Subcutaneous abdominal adipose tissue (tissue), 5 donors: ENCODE measurements around the gene NOL9.
A peak's percentile ranks its signal among the peaks of the same experiment; 100 is the strongest.

Source experiments
- H3K27ac ChIP-seq: one replicate; pipeline ENCODE4 v1.7.0; 2013; ENCODE audit warnings: low read depth, mild to moderate bottlenecking, inconsistent platforms, low read length, moderate library complexity
- H3K27me3 ChIP-seq, 5 donors: one replicate each; pipeline ENCODE4 v1.7.0; 2013; ENCODE audit warnings: low read length in 5 of 5, inconsistent platforms in 1 of 5; ENCODE audit not compliant: control insufficient read depth in 5 of 5, insufficient read depth in 4 of 5
- H3K36me3 ChIP-seq, 5 donors: one replicate each; pipeline ENCODE4 v1.7.0; 2013; ENCODE audit warnings: low read length in 5 of 5; ENCODE audit not compliant: control insufficient read depth in 5 of 5, insufficient read depth in 5 of 5
- H3K4me1 ChIP-seq, 5 donors: one replicate each; pipeline ENCODE4 v1.7.0; 2013; ENCODE audit warnings: low read length in 5 of 5, mild to moderate bottlenecking in 3 of 5, moderate library complexity in 1 of 5; ENCODE audit not compliant: control insufficient read depth in 5 of 5, insufficient read depth in 5 of 5
- H3K4me3 ChIP-seq, 5 donors: one replicate each; pipeline ENCODE4 v1.7.0; 2013; ENCODE audit warnings: low read length in 5 of 5, low read depth in 1 of 5
- H3K9ac ChIP-seq, 5 donors: one replicate each; pipeline ENCODE4 v1.7.0; 2013; ENCODE audit warnings: low read length in 5 of 5, mild to moderate bottlenecking in 4 of 5, moderate library complexity in 3 of 5
- H3K9me3 ChIP-seq, 5 donors: one replicate each; pipeline ENCODE4 v1.7.0; 2013; ENCODE audit warnings: low read length in 5 of 5; ENCODE audit not compliant: control insufficient read depth in 5 of 5
- donor health status: healthy.
- donor health status: healthy.
- donor health status: healthy.
- donor health status: healthy.
- donor health status: healthy.

The NOL9 gene

DNA sequence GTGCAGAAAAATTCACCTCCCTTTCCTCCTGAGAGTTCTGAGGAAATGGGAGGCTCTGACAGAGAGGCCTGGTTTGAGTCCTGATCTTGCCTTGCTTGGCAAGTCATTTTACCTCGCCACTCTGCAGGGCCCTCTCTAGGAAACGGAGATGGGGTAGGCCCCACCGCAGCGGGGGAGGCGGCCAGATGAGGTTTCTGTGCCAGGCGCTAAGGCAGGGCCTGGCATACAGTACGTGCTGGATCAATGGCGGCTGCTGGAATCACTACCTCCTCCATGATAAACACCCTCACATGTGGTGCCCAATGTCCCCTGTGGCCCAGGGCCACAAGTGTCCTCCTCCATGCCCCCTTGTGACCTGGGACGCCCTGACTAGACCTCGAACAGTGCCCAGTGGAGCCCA lies 62.3 kb downstream of the NOL9 start:
- Histone ChIP-seq H3K9ac (peak overlapping the region in 1 of 5 donors; percentile 28), H3K4me3 (no peak overlapping the region), H3K27me3 (peaks cover 0 to 5% (median 0%) of the 10 kb centered on the region in 5 donors), H3K27ac (peak overlapping the region; percentile 60), H3K4me1 (peaks cover 0 to 89% (median 61%) of the 10 kb centered on the region in 5 donors), H3K36me3 (peaks cover 0 to 3% (median 0%) of the 10 kb centered on the region in 5 donors), H3K9me3 (no peaks in the 10 kb centered on the region)

DNA sequence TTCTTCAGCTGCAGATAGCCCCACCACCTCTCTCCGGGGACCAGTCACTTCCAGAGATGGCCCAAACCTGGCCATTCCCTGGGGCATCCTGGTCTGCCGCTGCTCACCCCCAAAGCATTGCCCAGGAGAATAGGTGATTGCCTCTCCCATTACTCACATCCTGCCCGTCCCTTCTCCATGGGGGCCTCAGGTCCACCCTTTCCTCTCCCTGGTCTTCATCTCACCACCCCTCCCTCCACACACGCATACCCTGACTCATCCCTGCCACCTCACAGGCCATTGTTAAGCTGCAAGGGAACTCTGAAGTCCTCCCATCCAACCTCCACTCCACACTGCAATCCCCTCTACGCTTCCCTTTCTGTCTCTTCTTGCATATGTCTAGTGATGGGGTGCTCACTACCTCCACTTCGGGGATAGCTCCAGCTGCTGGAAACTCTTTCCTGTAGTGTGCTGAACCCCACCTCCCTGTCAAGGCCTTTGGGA lies 62.8 kb downstream of the NOL9 start, which contains the start of gene PLEKHG5:
TSS of gene PLEKHG5 (minus strand) at position 188 of the 483 bp plus-strand sequence. CDS start 14,096 bp downstream, outside the sequence.
- peak within 1 kb of the TSS; percentile 27 to 65 (median 58) for H3K4me3 ChIP-seq
- peaks cover 0 to 5% (median 0%) of the 10 kb centered on the region in 5 donors for H3K27me3 ChIP-seq
- H3K9me3 ChIP-seq: no peaks in the 10 kb centered on the region
- H3K36me3 ChIP-seq: peaks cover 0 to 3% (median 0%) of the 10 kb centered on the region in 5 donors
- peaks cover 0 to 89% (median 61%) of the 10 kb centered on the region in 5 donors for H3K4me1 ChIP-seq
- peak within 1 kb of the TSS in 4 of 5 donors; percentile 18 to 68 (median 46) for H3K9ac ChIP-seq
- H3K27ac ChIP-seq: peak within 1 kb of the TSS; percentile 60

DNA sequence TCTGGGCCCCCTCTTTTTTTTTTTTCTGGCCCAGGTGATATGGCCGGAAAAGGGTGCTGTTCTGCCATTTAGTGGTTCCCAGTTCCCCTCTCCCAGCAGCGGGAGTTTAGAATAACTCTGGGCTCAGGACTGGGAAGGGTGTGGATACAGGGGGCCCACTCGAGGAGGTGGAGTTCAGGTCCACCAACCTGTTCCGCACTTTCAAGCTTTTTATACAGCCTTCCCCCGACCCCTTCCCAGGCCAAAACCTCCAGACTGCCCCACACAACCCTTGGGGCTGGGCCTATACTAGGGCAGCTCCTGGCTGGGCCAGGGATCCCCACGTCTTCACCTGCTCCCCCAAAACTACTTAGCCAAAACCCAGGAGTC lies 63.2 kb downstream of the NOL9 start:
- Histone ChIP-seq H3K36me3 (peaks cover 0 to 3% (median 0%) of the 10 kb centered on the region in 5 donors), H3K9me3 (no peaks in the 10 kb centered on the region), H3K9ac (peak overlapping the region in 2 of 5 donors; percentile 13 to 18), H3K4me3 (peak overlapping the region in 4 of 5 donors; percentile 27 to 65 (median 44)), H3K27me3 (peaks cover 0 to 8% (median 0%) of the 10 kb centered on the region in 5 donors), H3K27ac (peak overlapping the region; percentile 30), H3K4me1 (peaks cover 0 to 89% (median 61%) of the 10 kb centered on the region in 5 donors)

DNA sequence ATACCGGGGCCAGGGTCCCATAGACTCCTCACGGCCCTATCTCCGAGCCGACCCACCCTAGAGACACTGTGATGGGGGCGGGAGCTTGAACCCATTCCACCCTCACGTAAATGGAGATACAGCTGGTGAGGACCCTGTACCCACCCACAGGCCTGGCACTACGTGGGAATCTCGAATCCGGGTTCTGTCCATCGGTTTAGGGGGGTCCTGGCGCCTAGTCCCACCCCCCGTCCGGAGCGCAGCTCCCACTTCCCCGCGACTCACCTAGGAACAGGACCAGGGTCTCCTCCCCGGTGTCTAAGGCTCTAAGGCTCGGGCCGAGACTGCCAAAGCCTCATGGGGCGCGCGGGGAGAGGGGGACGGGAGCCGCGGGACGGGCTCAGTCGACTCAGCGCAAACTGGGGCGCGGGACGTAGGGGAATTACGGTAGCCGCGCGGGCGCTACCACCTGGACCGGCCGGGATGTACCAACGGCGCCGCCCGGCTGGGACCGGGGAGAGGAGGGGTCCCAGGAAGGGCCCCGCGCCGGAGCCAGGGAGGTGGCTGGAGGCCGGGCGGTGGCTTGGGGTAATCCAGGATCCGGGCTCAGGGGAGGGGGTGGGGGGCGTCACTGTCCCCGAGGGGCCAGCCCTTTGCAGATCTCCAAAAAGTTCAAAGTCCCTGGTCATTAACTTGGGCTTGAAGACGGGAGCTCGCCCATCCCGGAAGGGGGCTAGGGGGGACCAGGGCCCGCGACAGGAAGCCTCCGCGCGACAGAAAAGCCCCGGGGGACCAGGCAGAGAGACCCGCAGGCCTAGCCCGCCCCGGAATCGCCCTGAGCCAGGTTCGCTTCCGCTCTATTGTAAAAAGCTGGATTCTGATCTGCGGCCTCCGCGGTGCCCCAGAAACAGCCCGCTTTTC lies 63.9 kb downstream of the NOL9 start:
- Histone ChIP-seq H3K27ac (peak overlapping the region; percentile 30), H3K9ac (peak overlapping the region in 4 of 5 donors; percentile 27 to 68 (median 46)), H3K27me3 (peaks cover 0 to 11% (median 0%) of the 10 kb centered on the region in 5 donors), H3K4me1 (peaks cover 0 to 88% (median 59%) of the 10 kb centered on the region in 5 donors), H3K4me3 (peak overlapping the region; percentile 53 to 65 (median 59)), H3K36me3 (peaks cover 0 to 3% (median 0%) of the 10 kb centered on the region in 5 donors), H3K9me3 (no peaks in the 10 kb centered on the region)

DNA sequence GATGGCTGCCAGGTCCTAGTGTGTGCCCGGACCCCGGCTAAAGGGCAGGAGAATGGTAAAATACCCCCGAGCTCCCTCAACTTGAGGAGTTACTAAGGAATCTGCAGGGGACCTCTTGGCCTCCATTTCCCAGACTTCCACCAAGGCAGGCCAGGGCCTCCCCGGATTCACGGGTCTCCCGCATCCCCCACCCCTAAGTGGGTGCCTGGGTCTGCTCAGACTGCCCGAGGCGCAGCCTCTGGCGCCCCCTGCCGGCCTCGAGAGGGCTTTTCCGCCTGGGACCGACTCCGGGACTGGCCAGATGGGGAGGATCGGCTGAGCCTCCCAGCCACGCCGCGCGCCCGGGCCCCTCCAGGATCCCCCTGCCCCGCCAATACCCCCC lies 64.5 kb downstream of the NOL9 start:
- Histone ChIP-seq H3K9ac (peak overlapping the region in 4 of 5 donors; percentile 27 to 68 (median 46)), H3K27me3 (peaks cover 0 to 13% (median 0%) of the 10 kb centered on the region in 5 donors), H3K36me3 (peaks cover 0 to 3% (median 0%) of the 10 kb centered on the region in 5 donors), H3K9me3 (no peaks in the 10 kb centered on the region), H3K4me3 (peak overlapping the region; percentile 53 to 65 (median 59)), H3K27ac (peak overlapping the region; percentile 30), H3K4me1 (peaks cover 0 to 87% (median 58%) of the 10 kb centered on the region in 5 donors)

DNA sequence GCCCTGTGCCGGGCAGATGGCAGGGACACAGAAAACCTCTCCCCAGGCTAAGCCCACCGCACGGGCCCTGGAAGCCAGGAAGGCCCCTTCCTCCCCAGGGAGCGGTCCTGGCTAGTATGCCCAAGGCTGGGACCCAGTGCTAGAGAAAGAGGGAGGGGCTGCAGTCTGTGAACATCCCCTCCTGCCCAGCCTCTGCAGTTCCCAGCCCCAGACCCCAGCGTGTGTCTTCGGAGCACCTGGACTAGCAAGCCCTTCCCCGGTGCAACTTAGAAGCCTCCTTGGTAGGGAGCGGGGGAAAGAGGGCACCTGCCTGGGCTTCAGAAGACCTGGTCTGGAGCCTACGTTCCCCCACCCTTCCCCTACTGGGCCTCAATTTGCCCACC lies 64.9 kb downstream of the NOL9 start:
- peaks cover 0 to 3% (median 0%) of the 10 kb centered on the region in 5 donors for H3K36me3 ChIP-seq
- no peaks in the 10 kb centered on the region for H3K9me3 ChIP-seq
- H3K4me3 ChIP-seq: no peak overlapping the region
- no peak overlapping the region for H3K27ac ChIP-seq
- peaks cover 0 to 16% (median 0%) of the 10 kb centered on the region in 5 donors for H3K27me3 ChIP-seq
- H3K4me1 ChIP-seq: peaks cover 0 to 87% (median 62%) of the 10 kb centered on the region in 5 donors
- peak overlapping the region in 1 of 5 donors; percentile 25 for H3K9ac ChIP-seq

DNA sequence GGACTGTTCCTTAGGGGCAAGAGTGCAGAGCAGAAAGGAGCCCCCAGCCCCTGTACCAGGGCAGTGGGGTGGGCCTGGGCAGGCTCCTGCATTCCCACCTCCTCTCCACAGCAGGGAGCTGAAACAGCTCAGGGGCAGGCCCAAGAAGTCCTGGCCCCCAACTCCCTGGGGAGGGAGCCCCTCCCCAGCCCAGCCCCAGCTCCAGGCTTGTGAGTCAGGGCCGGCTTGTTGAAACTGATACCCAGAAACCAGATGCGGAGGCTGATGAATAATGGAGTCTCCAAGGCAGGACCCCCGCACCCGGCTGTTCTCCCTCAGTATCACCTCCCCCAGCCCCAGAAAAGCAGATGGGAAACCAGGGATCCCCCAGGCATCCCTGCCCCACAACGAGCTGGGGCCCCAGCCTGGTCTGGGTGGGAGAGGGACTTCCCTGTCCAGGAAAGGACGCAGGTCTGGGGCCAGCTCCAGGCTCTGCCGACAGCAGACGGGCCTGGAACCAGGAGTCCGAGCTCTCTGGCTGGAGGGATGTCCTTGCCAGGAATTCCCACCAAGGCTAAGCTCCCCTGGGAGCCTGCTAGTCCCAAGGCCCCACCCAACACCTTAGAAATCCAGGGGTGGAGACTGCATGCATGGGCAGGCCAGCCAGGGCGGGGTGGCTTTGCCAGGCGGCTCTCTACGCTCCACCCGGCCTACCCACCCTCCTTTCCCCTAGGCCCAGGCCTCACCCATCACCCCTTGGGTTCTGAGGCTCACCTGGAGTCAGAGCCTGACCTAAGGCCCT lies 65.5 kb downstream of the NOL9 start:
- Histone ChIP-seq H3K36me3 (peaks cover 0 to 3% (median 0%) of the 10 kb centered on the region in 5 donors), H3K9ac (peak overlapping the region in 1 of 5 donors; percentile 25), H3K27me3 (peaks cover 0 to 16% (median 0%) of the 10 kb centered on the region in 5 donors), H3K27ac (no peak overlapping the region), H3K4me3 (no peak overlapping the region), H3K9me3 (no peaks in the 10 kb centered on the region), H3K4me1 (peaks cover 0 to 87% (median 67%) of the 10 kb centered on the region in 5 donors)

DNA sequence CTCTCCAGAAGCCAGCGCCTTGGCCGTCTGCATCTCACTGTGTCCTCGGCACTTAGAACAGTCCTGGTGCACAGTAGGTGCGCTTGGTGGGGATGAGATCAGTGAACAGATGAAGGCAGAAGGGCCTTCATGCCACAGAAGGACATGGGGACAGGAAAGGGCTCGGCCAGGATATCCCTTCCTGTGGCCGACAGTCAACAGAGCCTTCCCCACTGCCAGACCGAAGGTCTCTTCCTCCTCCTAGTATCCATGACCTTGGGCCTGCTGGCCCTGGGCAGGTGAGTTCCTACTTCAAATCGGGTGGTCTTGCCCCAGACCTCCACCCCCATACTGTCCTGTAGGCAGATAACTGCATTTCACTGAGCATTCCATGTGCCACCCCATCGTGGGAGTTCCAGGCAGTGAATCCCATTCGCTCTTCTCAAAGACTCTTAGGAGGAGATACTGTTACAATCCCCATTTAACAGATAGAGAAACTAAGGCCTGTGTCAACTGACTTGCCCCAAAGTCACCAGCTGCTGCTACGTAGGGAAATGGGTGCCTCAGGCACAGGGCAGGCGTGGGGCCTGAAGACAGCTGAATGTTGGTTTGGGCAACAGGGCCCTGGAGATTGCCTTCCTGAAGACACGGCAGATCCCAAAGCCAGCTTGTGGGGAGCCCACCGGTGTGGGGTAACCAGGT lies 66.4 kb downstream of the NOL9 start:
- no peak overlapping the region for H3K27ac ChIP-seq
- H3K9me3 ChIP-seq: no peaks in the 10 kb centered on the region
- H3K4me3 ChIP-seq: no peak overlapping the region
- no peak overlapping the region for H3K9ac ChIP-seq
- H3K4me1 ChIP-seq: peaks cover 0 to 80% (median 62%) of the 10 kb centered on the region in 5 donors
- peaks cover 0 to 16% (median 0%) of the 10 kb centered on the region in 5 donors for H3K27me3 ChIP-seq
- peaks cover 0 to 4% (median 0%) of the 10 kb centered on the region in 5 donors for H3K36me3 ChIP-seq

DNA sequence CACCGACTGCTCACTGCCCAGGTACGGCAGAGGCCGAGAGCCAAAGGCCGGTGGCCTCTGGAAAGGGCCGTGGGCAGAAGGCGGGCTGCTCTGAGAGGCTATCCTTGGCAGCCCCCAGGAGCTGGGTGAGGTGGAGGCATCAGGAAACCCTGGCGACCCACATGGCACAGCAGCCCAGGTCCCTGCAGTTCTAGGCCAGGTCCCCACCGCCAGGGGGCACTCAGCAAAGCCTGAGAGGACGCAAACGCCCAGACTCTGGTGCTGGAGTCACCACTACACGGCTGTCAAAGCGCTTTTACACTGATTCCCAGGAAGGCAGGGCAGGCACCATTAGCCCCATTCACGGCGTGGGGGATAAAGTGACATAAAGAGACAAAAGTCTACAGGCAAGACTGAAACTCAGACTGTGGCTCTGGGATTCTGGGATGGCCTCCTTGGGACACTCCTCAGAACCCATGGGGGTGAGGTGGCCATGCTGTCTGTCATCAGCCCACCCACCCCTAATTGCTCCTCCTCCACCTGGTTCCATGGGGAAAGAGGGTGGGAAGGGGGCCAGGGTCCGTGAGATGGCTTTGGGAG lies 67.8 kb downstream of the NOL9 start:
- Histone ChIP-seq H3K27me3 (peaks cover 0 to 16% (median 0%) of the 10 kb centered on the region in 5 donors), H3K4me1 (peaks cover 0 to 67% (median 48%) of the 10 kb centered on the region in 5 donors), H3K27ac (no peak overlapping the region), H3K36me3 (peaks cover 0 to 4% (median 0%) of the 10 kb centered on the region in 5 donors), H3K4me3 (peak overlapping the region in 3 of 5 donors; percentile 17 to 38 (median 30)), H3K9ac (peak overlapping the region in 1 of 5 donors; percentile 51), H3K9me3 (no peaks in the 10 kb centered on the region)
